Measurements from ENCODE around the gene CCR4. TPM values are rescaled to one million over a fixed set of nuclear protein-coding genes. Genes with fewer than 3 reads are reported as not detected.

CCR4 gene
- total and polyA plus RNA-seq, 2 of the 4 experiments (the other 2 are of a cell fraction): not detected

GRCh38 chr3:32940726-32941125 is 10.7 kb upstream of the CCR4 start:
- H4K20me1 ChIP-seq (ENCODE audit: insufficient read depth, low read length): no peaks in the 10 kb centered on the region
- H4K91ac ChIP-seq (ENCODE audit: insufficient read depth, low read depth, low read length): no peak overlapping the region
- no peak overlapping the region for H2BK20ac ChIP-seq (ENCODE audit: low read depth, low read length)
- H3K4me2 ChIP-seq (ENCODE audit: low read depth, low read length): no peak overlapping the region
- peaks cover 7% of the 10 kb centered on the region for H3K27me3 ChIP-seq (ENCODE audit: control insufficient read depth, insufficient read depth, low read length)
- no peak overlapping the region for H2BK120ac ChIP-seq (ENCODE audit: low read depth, low read length)
- H2BK15ac ChIP-seq (ENCODE audit: low read depth, low read length): no peak overlapping the region
- in situ Hi-C loops (cut with MboI; ENCODE audit: low sequenced_read_pairs): no loop called here
- BruUV-seq (replicated peaks): no TSS peak
- H3K4ac ChIP-seq (ENCODE audit: low read depth, low read length): no peak overlapping the region
- H2AK5ac ChIP-seq (ENCODE audit: low read depth, low read length): no peak overlapping the region
- H3K23ac ChIP-seq (ENCODE audit: low read depth, low read length): no peak overlapping the region
- H2AK9ac ChIP-seq (replicated peaks; ENCODE audit: low read depth, low read length, poor library complexity): no peak overlapping the region
- no peak overlapping the region for H3K27ac ChIP-seq (ENCODE audit: insufficient read depth, low read length)
- dilution Hi-C loops (cut with HindIII; ENCODE audit: low sequenced_read_pairs, unreplicated experiment): no loop called here
- no peak overlapping the region for H3K4me3 ChIP-seq (ENCODE audit: insufficient read depth, low read depth, low read length)
- no peak for DNase-seq
- TF ChIP-seq MAZ (IDR thresholded peaks at IDR 0.05; ENCODE audit: borderline replicate concordance, low read depth, low read length) (no peak), CHD1 (IDR thresholded peaks at IDR 0.05; ENCODE audit: low read depth, low read length) (no peak), RAD21 (IDR thresholded peaks at IDR 0.05; ENCODE audit: low read length) (no peak), SMC3 (IDR thresholded peaks at IDR 0.05; ENCODE audit: low read depth, low read length) (no peak), FOS (IDR thresholded peaks at IDR 0.05; ENCODE audit: low read depth, low read length) (no peak), CTCF (conservative IDR thresholded peaks at IDR 0.05; ENCODE audit: low read depth, low read length) (no peak), RFX5 (IDR thresholded peaks at IDR 0.05; ENCODE audit: low read depth, low read length) (no peak), USF2 (IDR thresholded peaks at IDR 0.05; ENCODE audit: low read depth, low read length) (no peak), RCOR1 (IDR thresholded peaks at IDR 0.05; ENCODE audit: insufficient replicate concordance, low read length) (no peak), ELK1 (IDR thresholded peaks at IDR 0.05; ENCODE audit: borderline replicate concordance, low read depth, low read length) (no peak)
- H2AFZ ChIP-seq (replicated peaks; ENCODE audit: low read length, poor library complexity): no peak overlapping the region
- no peak overlapping the region for H4K8ac ChIP-seq (ENCODE audit: low read depth in 2 of 2, low read length in 2 of 2)
- POLR2A ChIA-PET (ENCODE audit: unreplicated experiment): no interaction called here
- no peak overlapping the region for H3K14ac ChIP-seq (replicated peaks; ENCODE audit: low read depth, low read length)
- H3K4me1 ChIP-seq (ENCODE audit: control insufficient read depth, insufficient read depth, low read length): no peaks in the 10 kb centered on the region
- no peak overlapping the region for H2BK5ac ChIP-seq (ENCODE audit: low read depth, low read length, poor library complexity, severe bottlenecking)
- 93% methylated on average over 8 of the region's 16 CpGs; no CpG with 5 or more reads in 1 of the 2 experiments for WGBS, 2 experiments (ENCODE audit: extremely low coverage in 2 of 2, insufficient read length in 1 of 2)
- intact Hi-C loops (cut with micrococcal nuclease): no loop called here
- CTCF ChIA-PET: no interaction called here
- no peak overlapping the region for H3K56ac ChIP-seq (ENCODE audit: extremely low read depth, insufficient read depth, low read length)
- H3K9ac ChIP-seq (ENCODE audit: low read depth, low read length): no peak overlapping the region
- H3K9me1 ChIP-seq (ENCODE audit: insufficient read depth, low read length): no peaks in the 10 kb centered on the region
- H3K18ac ChIP-seq (ENCODE audit: low read depth, low read length): no peak overlapping the region
- H4K5ac ChIP-seq (ENCODE audit: low read depth, low read length): no peak overlapping the region
- H3K9me3 ChIP-seq (ENCODE audit: control insufficient read depth, insufficient read depth, low read length): peaks cover 2% of the 10 kb centered on the region; the same call in 1 of the 2 replicates
- no peaks in the 10 kb centered on the region for H3K79me1 ChIP-seq (ENCODE audit: low read depth in 1 of 2, low read length in 2 of 2)
- no peak for ATAC-seq (ENCODE audit: low read depth)
- H3K36me3 ChIP-seq (ENCODE audit: control insufficient read depth, insufficient read depth, low read length): no peaks in the 10 kb centered on the region
